Measurements from ENCODE around the gene CDK5RAP1.
"Not testable (repeated sequence)": the region's sequence is repeated elsewhere in the genome, so short reads cannot be mapped to it uniquely, and the experiment has no call there.

Gene CDK5RAP1

GRCh38 chr20:33433465-33434234 is 32.3 kb upstream of the CDK5RAP1 start:
- H3K27ac Mint-ChIP-seq: no peak overlapping the region
- H3K4me1 Mint-ChIP-seq: no peaks in the 10 kb centered on the region
- no peak for ATAC-seq
- DNase-seq: no peak
- H3K9me3 Mint-ChIP-seq: no peaks in the 10 kb centered on the region
- H3K27me3 Mint-ChIP-seq: no peaks in the 10 kb centered on the region
- no peak overlapping the region for H3K4me3 Mint-ChIP-seq
- H3K36me3 Mint-ChIP-seq (ENCODE audit: low read depth): no peaks in the 10 kb centered on the region

GRCh38 chr20:33431797-33432381 is 30.6 kb upstream of the CDK5RAP1 start:
- ATAC-seq: no peak
- Mint-ChIP-seq H3K4me1 (no peaks in the 10 kb centered on the region), H3K9me3 (no peaks in the 10 kb centered on the region), H3K27ac (no peak overlapping the region), H3K4me3 (no peak overlapping the region), H3K36me3 (ENCODE audit: low read depth) (no peaks in the 10 kb centered on the region), H3K27me3 (no peaks in the 10 kb centered on the region)
- DNase-seq: no peak

- not testable (repeated sequence) for H3K9me3 Mint-ChIP-seq; H3K36me3 Mint-ChIP-seq (ENCODE audit: low read depth); H3K4me3 Mint-ChIP-seq; H3K4me1 Mint-ChIP-seq; H3K27me3 Mint-ChIP-seq; H3K27ac Mint-ChIP-seq; ATAC-seq; DNase-seq
Measured at GRCh38 chr20:33423875-33424274, 22.6 kb upstream of the CDK5RAP1 start.

GRCh38 chr20:33423141-33423834 is 22.0 kb upstream of the CDK5RAP1 start:
- H3K4me1 Mint-ChIP-seq: no peaks in the 10 kb centered on the region
- no peaks in the 10 kb centered on the region for H3K9me3 Mint-ChIP-seq
- H3K36me3 Mint-ChIP-seq (ENCODE audit: low read depth): no peaks in the 10 kb centered on the region
- no peak overlapping the region for H3K4me3 Mint-ChIP-seq
- H3K27ac Mint-ChIP-seq: no peak overlapping the region
- ATAC-seq (no peak), DNase-seq (no peak)
- H3K27me3 Mint-ChIP-seq: no peaks in the 10 kb centered on the region

- Mint-ChIP-seq H3K4me1 (no peaks in the 10 kb centered on the region), H3K27ac (no peak overlapping the region), H3K27me3 (no peaks in the 10 kb centered on the region), H3K4me3 (no peak overlapping the region), H3K36me3 (ENCODE audit: low read depth) (no peaks in the 10 kb centered on the region), H3K9me3 (no peaks in the 10 kb centered on the region)
- ATAC-seq: no peak
- no peak for DNase-seq
Measured at GRCh38 chr20:33419140-33419974, 18.0 kb upstream of the CDK5RAP1 start.

GRCh38 chr20:33418033-33418432 is 16.7 kb upstream of the CDK5RAP1 start:
- Mint-ChIP-seq H3K4me3 (no peak overlapping the region), H3K27ac (no peak overlapping the region), H3K9me3 (no peaks in the 10 kb centered on the region), H3K4me1 (no peaks in the 10 kb centered on the region), H3K36me3 (ENCODE audit: low read depth) (no peaks in the 10 kb centered on the region), H3K27me3 (no peaks in the 10 kb centered on the region)
- no peak for ATAC-seq
- no peak for DNase-seq

GRCh38 chr20:33415948-33416347 is 14.6 kb upstream of the CDK5RAP1 start:
- Mint-ChIP-seq H3K27me3 (no peaks in the 10 kb centered on the region), H3K27ac (no peak overlapping the region), H3K36me3 (ENCODE audit: low read depth) (no peaks in the 10 kb centered on the region), H3K9me3 (no peaks in the 10 kb centered on the region), H3K4me3 (no peak overlapping the region), H3K4me1 (no peaks in the 10 kb centered on the region)
- no peak for DNase-seq
- no peak for ATAC-seq

- H3K27ac Mint-ChIP-seq: no peak overlapping the region
- DNase-seq: no peak
- H3K9me3 Mint-ChIP-seq: no peaks in the 10 kb centered on the region
- H3K4me3 Mint-ChIP-seq: no peak overlapping the region
- ATAC-seq: no peak
- H3K36me3 Mint-ChIP-seq (ENCODE audit: low read depth): peaks cover 1% of the 10 kb centered on the region
- peaks cover under 1% of the 10 kb centered on the region for H3K4me1 Mint-ChIP-seq
- no peaks in the 10 kb centered on the region for H3K27me3 Mint-ChIP-seq
Measured at GRCh38 chr20:33412484-33412838, 11.1 kb upstream of the CDK5RAP1 start.

GRCh38 chr20:33411711-33412483 is 10.6 kb upstream of the CDK5RAP1 start:
- no peak overlapping the region for H3K4me3 Mint-ChIP-seq
- H3K9me3 Mint-ChIP-seq: no peaks in the 10 kb centered on the region
- ATAC-seq: no peak
- peaks cover 7% of the 10 kb centered on the region for H3K36me3 Mint-ChIP-seq (ENCODE audit: low read depth)
- H3K4me1 Mint-ChIP-seq: peaks cover 6% of the 10 kb centered on the region
- H3K27me3 Mint-ChIP-seq: no peaks in the 10 kb centered on the region
- H3K27ac Mint-ChIP-seq: no peak overlapping the region
- DNase-seq: no peak

GRCh38 chr20:33411242-33411641 is 9.9 kb upstream of the CDK5RAP1 start:
- no peak overlapping the region for H3K4me3 Mint-ChIP-seq
- no peaks in the 10 kb centered on the region for H3K9me3 Mint-ChIP-seq
- ATAC-seq: no peak
- no peak overlapping the region for H3K27ac Mint-ChIP-seq
- no peak for DNase-seq
- H3K27me3 Mint-ChIP-seq: no peaks in the 10 kb centered on the region
- H3K36me3 Mint-ChIP-seq (ENCODE audit: low read depth): peaks cover 7% of the 10 kb centered on the region
- H3K4me1 Mint-ChIP-seq: peaks cover 6% of the 10 kb centered on the region

GRCh38 chr20:33410081-33410742 is 8.9 kb upstream of the CDK5RAP1 start:
- H3K4me1 Mint-ChIP-seq: peaks cover 6% of the 10 kb centered on the region
- no peak for DNase-seq
- ATAC-seq: no peak
- no peaks in the 10 kb centered on the region for H3K27me3 Mint-ChIP-seq
- no peak overlapping the region for H3K27ac Mint-ChIP-seq
- no peak overlapping the region for H3K4me3 Mint-ChIP-seq
- H3K9me3 Mint-ChIP-seq: no peaks in the 10 kb centered on the region
- peaks cover 7% of the 10 kb centered on the region for H3K36me3 Mint-ChIP-seq (ENCODE audit: low read depth)

- H3K27ac Mint-ChIP-seq: no peak overlapping the region
- no peak for ATAC-seq
Measured at GRCh38 chr20:33408716-33409654, 7.7 kb upstream of the CDK5RAP1 start.

GRCh38 chr20:33408313-33408712 is 7.0 kb upstream of the CDK5RAP1 start:
- no peaks in the 10 kb centered on the region for H3K27me3 Mint-ChIP-seq
- H3K4me3 Mint-ChIP-seq: no peak overlapping the region
- ATAC-seq: no peak
- H3K36me3 Mint-ChIP-seq (ENCODE audit: low read depth): peaks cover 9% of the 10 kb centered on the region
- no peaks in the 10 kb centered on the region for H3K9me3 Mint-ChIP-seq
- DNase-seq: no peak
- H3K4me1 Mint-ChIP-seq: peaks cover 9% of the 10 kb centered on the region
- H3K27ac Mint-ChIP-seq: no peak overlapping the region

More at GRCh38 chr20:33408716-33409654, 7.7 kb upstream of the CDK5RAP1 start:
- Mint-ChIP-seq H3K4me1 (peaks cover 6% of the 10 kb centered on the region), H3K9me3 (no peaks in the 10 kb centered on the region), H3K36me3 (ENCODE audit: low read depth) (peaks cover 9% of the 10 kb centered on the region), H3K4me3 (no peak overlapping the region), H3K27me3 (no peaks in the 10 kb centered on the region)
- DNase-seq: no peak
